GM12878 (cell line): ENCODE measurements around the gene CAPNS1. TPM values are rescaled to one million over a fixed set of nuclear protein-coding genes. Genes with fewer than 3 reads are reported as not detected.

Experiments used
- ATAC-seq: fragments of 200-7000 bp; cut with Tn5 transposase; 3 replicates; pipeline ENCODE4 v1.9.1; 2020; ENCODE audit warnings: mild to moderate bottlenecking, moderate library complexity
- BruUV-seq: library from RNA; stranded (reverse); fragments of 400-500 nt; replicated peaks from 2 replicates; lab custom pipeline; 2021; lab: Mats Ljungman, UMichigan
- CTCF ChIA-PET: fragments of 300-600 bp; sonication (Branson Sonifier 250); formaldehyde crosslinking; extraction: SDS; loops from one replicate; lab custom pipeline; 2021; ENCODE audit warnings: inconsistent platforms; lab: Yijun Ruan, JAX
- POLR2A ChIA-PET: fragments of 350-600 bp; formaldehyde crosslinking; extraction: SDS; loops from one replicate; lab custom pipeline; 2021; ENCODE audit warnings: inconsistent platforms; lab: Charles Lee
- RAD21 ChIA-PET: fragments of 300-600 bp; sonication (Branson Sonifier 250); formaldehyde crosslinking; loops from one replicate; lab custom pipeline; 2023; ENCODE audit warnings: antibody characterized with exemption; ENCODE audit not compliant: unreplicated experiment; lab: Charles Lee
- SMC1A ChIA-PET: fragments of 300-600 bp; sonication (Branson Sonifier 250); formaldehyde crosslinking; loops from one replicate; lab custom pipeline; 2023; ENCODE audit not compliant: unreplicated experiment, uncharacterized antibody; lab: Charles Lee
- DNase-seq: peaks from one replicate; pipeline ENCODE4 v3.0.0-alpha.2; 2011; ENCODE audit warnings: low read depth, low spot score
- FAIRE-seq: peaks from 3 replicates; lab custom pipeline; 2011; peaks lifted over from hg19 to GRCh38; lab: Jason Lieb, UNC
- H2AFZ ChIP-seq: 2 replicates; pipeline ENCODE4 v1.6.0; 2011; ENCODE audit warnings: low read depth, low read length, control low read depth; ENCODE audit not compliant: control insufficient read depth
- H3K27ac ChIP-seq: 2 replicates; pipeline ENCODE4 v1.5.1; 2011; ENCODE audit warnings: control low read depth; ENCODE audit not compliant: control insufficient read depth, insufficient read depth
- H3K27me3 ChIP-seq, 2 experiments: replicated peaks in 1 of 2; 2 replicates each; pipeline versions ENCODE4 v1.6.0 to v1.6.1; 2011; ENCODE audit warnings: low read length in 1 of 2; ENCODE audit not compliant: control insufficient read depth in 2 of 2, insufficient read depth in 2 of 2
- H3K36me3 ChIP-seq, 2 experiments: 2 replicates each; pipeline ENCODE4 v1.5.1; 2011; ENCODE audit warnings: low read length in 1 of 2; ENCODE audit not compliant: control insufficient read depth in 2 of 2, insufficient read depth in 2 of 2
- H3K4me1 ChIP-seq: 2 replicates; pipeline ENCODE4 v1.6.1; 2011; ENCODE audit warnings: mild to moderate bottlenecking, low read length, moderate library complexity, mixed read lengths; ENCODE audit not compliant: control insufficient read depth, insufficient read depth
- H3K4me2 ChIP-seq: 2 replicates; pipeline ENCODE4 v1.6.0; 2011; ENCODE audit warnings: control low read depth; ENCODE audit not compliant: control insufficient read depth, insufficient read depth
- H3K4me3 ChIP-seq: fragments of 200-600 bp; sonication (generic); 2 replicates; pipeline ENCODE4 v1.5.1; 2016
- H3K79me2 ChIP-seq: 2 replicates; pipeline ENCODE4 v1.6.0; 2011; ENCODE audit warnings: low read length; ENCODE audit not compliant: control insufficient read depth, insufficient read depth
- H3K9ac ChIP-seq: 2 replicates; pipeline ENCODE4 v1.8.0; 2011; ENCODE audit warnings: low read length, control low read depth, mixed read lengths; ENCODE audit not compliant: control insufficient read depth, insufficient read depth
- H3K9me3 ChIP-seq: replicated peaks from 3 replicates; pipeline ENCODE4 v1.5.1; 2011; ENCODE audit warnings: mild to moderate bottlenecking, low read length; ENCODE audit not compliant: control insufficient read depth, insufficient read depth
- H4K20me1 ChIP-seq: 2 replicates; pipeline ENCODE4 v1.6.0; 2011; ENCODE audit not compliant: control insufficient read depth, insufficient read depth
- BHLHE40 ChIP-seq, 2 experiments: fragments of 450-650 bp in 1 of 2; IDR thresholded peaks; 2 replicates each; pipeline ENCODE4 v1.6.1; 2011 to 2017; ENCODE audit warnings: low read depth in 2 of 2, borderline replicate concordance in 1 of 2, improper control_type of control experiment in 1 of 2, low read length in 1 of 2, mild to moderate bottlenecking in 1 of 2
- CBX3 ChIP-seq: fragments of 200-600 bp; sonication (generic); IDR thresholded peaks from 2 replicates; pipeline ENCODE4 v1.6.1; 2016; ENCODE audit warnings: low read depth, borderline replicate concordance
- DPF2 ChIP-seq: fragments of 450-650 bp; IDR thresholded peaks from 2 replicates; pipeline ENCODE4 v1.6.1; 2017; ENCODE audit warnings: mild to moderate bottlenecking
- EZH2 ChIP-seq: IDR thresholded peaks from 2 replicates; pipeline ENCODE4 v1.6.1; 2012; ENCODE audit warnings: low read depth, mild to moderate bottlenecking, control low read depth, inconsistent platforms, low read length, borderline replicate concordance; ENCODE audit not compliant: control insufficient read depth
- FOXK2 ChIP-seq: fragments of 450-650 bp; IDR thresholded peaks from 2 replicates; pipeline ENCODE4 v1.6.1; 2017; ENCODE audit warnings: mild to moderate bottlenecking, moderate library complexity
- GATAD2B ChIP-seq: fragments of 450-650 bp; conservative IDR thresholded peaks from 2 replicates; pipeline ENCODE4 v1.6.1; 2017; ENCODE audit warnings: low read depth, mild to moderate bottlenecking, moderate library complexity
- PBX3 ChIP-seq: IDR thresholded peaks from 2 replicates; pipeline ENCODE4 v1.6.1; 2011; ENCODE audit warnings: mild to moderate bottlenecking, low read depth, low read length, moderate library complexity; ENCODE audit not compliant: insufficient replicate concordance
- PKNOX1 ChIP-seq: fragments of 450-650 bp; IDR thresholded peaks from 2 replicates; pipeline ENCODE4 v1.6.1; 2016; ENCODE audit warnings: mild to moderate bottlenecking
- RAD21 ChIP-seq: IDR thresholded peaks from 2 replicates; pipeline ENCODE4 v1.6.1; 2011; ENCODE audit warnings: mild to moderate bottlenecking, low read depth, low read length, moderate library complexity; ENCODE audit not compliant: insufficient read depth
- RELA ChIP-seq: fragments of 450-650 bp; IDR thresholded peaks from 2 replicates; pipeline ENCODE4 v1.8.0; 2014; ENCODE audit warnings: borderline replicate concordance; ENCODE audit not compliant: partially characterized antibody
- WGBS: methylation state at CpG from one replicate; pipeline ENCODE4 v1.1.6; 2016; ENCODE audit warnings: low lambda C conversion rate; ENCODE audit not compliant: insufficient replicate concordance, insufficient coverage; ENCODE audit errors: missing lambda C conversion rate; 5-methylcytosine and 5-hydroxymethylcytosine counted together
- in situ Hi-C: fragments of 300-500 bp; cut with MboI; formaldehyde crosslinking; loops from 9 replicates; pipeline ENCODE4 v1.14.3; 2018; ENCODE audit warnings: mixed read lengths
- intact Hi-C: fragments of 100-400 bp; cut with micrococcal nuclease; formaldehyde crosslinking; loops from one replicate; pipeline ENCODE4 v1.14.2; 2022; ENCODE audit not compliant: unreplicated experiment
- polyA plus RNA-seq, 11 experiments: library from polyadenylated mRNA; depleted of rRNA in 4 of 11; unstranded in 6 of 11; stranded (reverse) in 5 of 11; fragments of >200 nt; fragmentation: Nextera tagmentation in 4 of 11; fragmentation: Illumina TruSeq in 1 of 11; extraction: Ambion mirVana in 4 of 11; extraction: Trizol in 1 of 11; gene quantifications; 1 replicate in 1 of 11; 2 replicates in 10 of 11; pipeline versions ENCODE4 v1.2.1 to v1.2.3, GENCODE V29; 2011 to 2016; ENCODE audit warnings: inconsistent platforms in 2 of 11, missing spikeins in 2 of 11, low read depth in 1 of 11
- total RNA-seq, 4 experiments: library from RNA; depleted of rRNA in 3 of 4; stranded (reverse); fragments of >200 nt in 3 of 4; fragmentation: Illumina TruSeq in 1 of 4; extraction: Trizol in 1 of 4; gene quantifications; 2 replicates each; pipeline versions ENCODE4 v1.2.1 to v1.2.3, GENCODE V29; 2013 to 2021
- TF ChIP-seq, protein P1 (sequence below): fragments of 450-650 bp; IDR thresholded peaks from 2 replicates; pipeline ENCODE4 v1.6.1; 2016; ENCODE audit warnings: mild to moderate bottlenecking
- TF ChIP-seq, protein P2 (sequence below), 3 experiments: IDR thresholded peaks in 2 of 3; conservative IDR thresholded peaks in 1 of 3; 2 replicates each; pipeline ENCODE4 v1.5.1; 2011; ENCODE audit warnings: low read depth in 3 of 3, low read length in 3 of 3, mild to moderate bottlenecking in 3 of 3, control low read depth in 2 of 3, moderate library complexity in 2 of 3, inconsistent platforms in 1 of 3, mixed read lengths in 1 of 3; ENCODE audit not compliant: control insufficient read depth in 2 of 3, insufficient read depth in 1 of 3; ENCODE audit errors: extremely low read depth in 1 of 3

CAPNS1 gene
- total and polyA plus RNA-seq, 10 of the 15 experiments (the other 5 are each of a cell fraction or from before 2014, with no cell fraction given): 96.9 to 562 (median 245) TPM

- WGBS: 10% methylated on average over 46 of the region's 48 CpGs
- DNase-seq: no peak
- peak; percentile 1 for ATAC-seq
- no peaks in the 10 kb centered on the region for H4K20me1 ChIP-seq
- intact Hi-C loops: loop anchor here (2.0 to 10.0 kb wide), 3 partner anchors 59 to 1261 kb away; partner anchors contain the start of genes THAP8, WDR62, ZNF146 and ZNF527
- SMC1A ChIA-PET: interaction anchor here (0.9 to 2.9 kb wide), 4 partner anchors 13 to 232 kb away, joined by 3 to 12 read pairs (median 9); partner anchors contain the start of genes ZNF146 and ZNF565
- in situ Hi-C loops: loop anchor here (10.0 kb wide), 1 partner anchor 371 kb away; the partner anchor contains the start of gene ZNF566
- H3K79me2 ChIP-seq: peaks cover 24% of the 10 kb centered on the region
- H3K4me3 ChIP-seq: peak overlapping the region; percentile 89
- peak overlapping the region; percentile 88 for H2AFZ ChIP-seq
- no peaks in the 10 kb centered on the region for H3K27me3 ChIP-seq
- CTCF ChIA-PET: interaction anchor here (1.8 to 2.9 kb wide), 3 partner anchors 14 to 56 kb away, joined by 6 to 10 read pairs (median 7); no protein-coding TSS in a partner anchor
- peak overlapping the region; percentile 72 for H3K4me2 ChIP-seq
- POLR2A ChIA-PET: interaction anchor here (0.6 to 1.6 kb wide), 5 partner anchors 14 to 518 kb away, joined by 3 to 11 read pairs (median 4); partner anchors contain the start of genes CAPNS1, ZNF146 and ZNF565
- H3K36me3 ChIP-seq: peaks cover 3 to 4% of the 10 kb centered on the region in 2 experiments
- no peak for FAIRE-seq
- peak overlapping the region; percentile 80 for H3K27ac ChIP-seq
- no peaks in the 10 kb centered on the region for H3K9me3 ChIP-seq
- peaks cover 9% of the 10 kb centered on the region for H3K4me1 ChIP-seq
- TF ChIP-seq RAD21 (peak; percentile 26; the same call in 1 of the 2 replicates), GATAD2B (peak; percentile 18; the same call in 1 of the 2 replicates), FOXK2 (peak; percentile 34; the same call in 1 of the 2 replicates), DPF2 (0 out of 2 replicates have a peak, but pooled peaks have one; percentile 1), PKNOX1 (peak; percentile 88), RELA (no peak), EZH2 (no peak), BHLHE40 (IDR thresholded peaks at IDR 0.05; ENCODE audit: borderline replicate concordance in 1 of 2, low read depth in 2 of 2, low read length in 1 of 2) (0 out of 4 replicates have a peak, but pooled peaks have one; percentile 3 to 4), PBX3 (peak; percentile 22), CBX3 (no peak)
- TF ChIP-seq, protein P1, sequence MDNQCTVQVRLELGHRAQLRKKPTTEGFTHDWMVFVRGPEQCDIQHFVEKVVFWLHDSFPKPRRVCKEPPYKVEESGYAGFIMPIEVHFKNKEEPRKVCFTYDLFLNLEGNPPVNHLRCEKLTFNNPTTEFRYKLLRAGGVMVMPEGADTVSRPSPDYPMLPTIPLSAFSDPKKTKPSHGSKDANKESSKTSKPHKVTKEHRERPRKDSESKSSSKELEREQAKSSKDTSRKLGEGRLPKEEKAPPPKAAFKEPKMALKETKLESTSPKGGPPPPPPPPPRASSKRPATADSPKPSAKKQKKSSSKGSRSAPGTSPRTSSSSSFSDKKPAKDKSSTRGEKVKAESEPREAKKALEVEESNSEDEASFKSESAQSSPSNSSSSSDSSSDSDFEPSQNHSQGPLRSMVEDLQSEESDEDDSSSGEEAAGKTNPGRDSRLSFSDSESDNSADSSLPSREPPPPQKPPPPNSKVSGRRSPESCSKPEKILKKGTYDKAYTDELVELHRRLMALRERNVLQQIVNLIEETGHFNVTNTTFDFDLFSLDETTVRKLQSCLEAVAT: no peak
- TF ChIP-seq, protein P2, sequence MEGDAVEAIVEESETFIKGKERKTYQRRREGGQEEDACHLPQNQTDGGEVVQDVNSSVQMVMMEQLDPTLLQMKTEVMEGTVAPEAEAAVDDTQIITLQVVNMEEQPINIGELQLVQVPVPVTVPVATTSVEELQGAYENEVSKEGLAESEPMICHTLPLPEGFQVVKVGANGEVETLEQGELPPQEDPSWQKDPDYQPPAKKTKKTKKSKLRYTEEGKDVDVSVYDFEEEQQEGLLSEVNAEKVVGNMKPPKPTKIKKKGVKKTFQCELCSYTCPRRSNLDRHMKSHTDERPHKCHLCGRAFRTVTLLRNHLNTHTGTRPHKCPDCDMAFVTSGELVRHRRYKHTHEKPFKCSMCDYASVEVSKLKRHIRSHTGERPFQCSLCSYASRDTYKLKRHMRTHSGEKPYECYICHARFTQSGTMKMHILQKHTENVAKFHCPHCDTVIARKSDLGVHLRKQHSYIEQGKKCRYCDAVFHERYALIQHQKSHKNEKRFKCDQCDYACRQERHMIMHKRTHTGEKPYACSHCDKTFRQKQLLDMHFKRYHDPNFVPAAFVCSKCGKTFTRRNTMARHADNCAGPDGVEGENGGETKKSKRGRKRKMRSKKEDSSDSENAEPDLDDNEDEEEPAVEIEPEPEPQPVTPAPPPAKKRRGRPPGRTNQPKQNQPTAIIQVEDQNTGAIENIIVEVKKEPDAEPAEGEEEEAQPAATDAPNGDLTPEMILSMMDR (IDR thresholded peaks at IDR 0.05 in 2 of 3, conservative IDR thresholded peaks at IDR 0.05 in 1 of 3; ENCODE audit: control insufficient read depth in 2 of 3, extremely low read depth in 1 of 3, insufficient read depth in 1 of 3, low read depth in 3 of 3, low read length in 3 of 3): peak in 1 of 3 experiments; percentile 13; a peak in 1 of 6 replicates
- TF ChIP-seq, all 136 proteins: peak for 8
- H3K9ac ChIP-seq: peak overlapping the region; percentile 96
- TSS peak; percentile 82 for BruUV-seq
- RAD21 ChIA-PET: interaction anchor here (1.9 kb wide), 1 partner anchor 100 kb away, joined by 5 read pairs; the partner anchor contains the start of gene ALKBH6
Measured at GRCh38 chr19:36113894-36114720, 25.8 kb upstream of the CAPNS1 start.
